HUES64 (cell line): ENCODE measurements around the gene NCK2.

Experiments
- H3K27ac ChIP-seq: 2 replicates; pipeline ENCODE4 v1.7.0; 2013; ENCODE audit warnings: low read depth, low read length, inconsistent platforms
- H3K27me3 ChIP-seq: 2 replicates; pipeline ENCODE4 v1.6.1; 2013; ENCODE audit warnings: mild to moderate bottlenecking, low read length; ENCODE audit not compliant: insufficient read depth
- H3K36me3 ChIP-seq: 2 replicates; pipeline ENCODE4 v1.6.1; 2013; ENCODE audit warnings: mild to moderate bottlenecking, low read length; ENCODE audit not compliant: insufficient read depth
- H3K4me1 ChIP-seq: 2 replicates; pipeline ENCODE4 v1.6.1; 2013; ENCODE audit warnings: mild to moderate bottlenecking, low read length, moderate library complexity; ENCODE audit not compliant: insufficient read depth
- H3K4me3 ChIP-seq: 2 replicates; pipeline ENCODE4 v1.5.1; 2013; ENCODE audit warnings: mild to moderate bottlenecking, low read length, moderate library complexity
- H3K9ac ChIP-seq: 2 replicates; pipeline ENCODE4 v1.6.1; 2013; ENCODE audit warnings: mild to moderate bottlenecking, low read depth, low read length
- H3K9me3 ChIP-seq: 2 replicates; pipeline ENCODE4 v1.6.1; 2013; ENCODE audit warnings: low read depth, low read length; ENCODE audit not compliant: insufficient read depth
- WGBS: fragments of 150-250, 120-280 bp; methylation state at CpG from one replicate; pipeline ENCODE4 v1.1.7; 2013; ENCODE audit warnings: missing lambda C conversion rate; 5-methylcytosine and 5-hydroxymethylcytosine counted together

Gene NCK2

GRCh38 chr2:105757433-105757832, 12.7 kb downstream of the NCK2 start:
- no peak overlapping the region for H3K27ac ChIP-seq
- H3K4me3 ChIP-seq: no peak overlapping the region
- H3K36me3 ChIP-seq: peaks cover under 1% of the 10 kb centered on the region; the same call in 1 of the 2 replicates
- H3K9ac ChIP-seq: no peak overlapping the region
- H3K9me3 ChIP-seq: no peaks in the 10 kb centered on the region
- no peaks in the 10 kb centered on the region for H3K27me3 ChIP-seq
- 92% methylated on average over 3 of the region's 4 CpGs for WGBS
- H3K4me1 ChIP-seq: peaks cover 47% of the 10 kb centered on the region

GRCh38 chr2:105760191-105760590, 15.5 kb downstream of the NCK2 start:
- no peak overlapping the region for H3K9ac ChIP-seq
- peaks cover 32% of the 10 kb centered on the region for H3K4me1 ChIP-seq
- no peak overlapping the region for H3K4me3 ChIP-seq
- no peaks in the 10 kb centered on the region for H3K9me3 ChIP-seq
- no peaks in the 10 kb centered on the region for H3K27me3 ChIP-seq
- no peak overlapping the region for H3K27ac ChIP-seq
- no peaks in the 10 kb centered on the region for H3K36me3 ChIP-seq
- WGBS: 68% methylated on average over 8 of the region's 8 CpGs

- H3K9me3 ChIP-seq: no peaks in the 10 kb centered on the region
- H3K4me1 ChIP-seq: peaks cover 27% of the 10 kb centered on the region
- H3K36me3 ChIP-seq: no peaks in the 10 kb centered on the region
- 95% methylated on average over 12 of the region's 12 CpGs for WGBS
- H3K9ac ChIP-seq: no peak overlapping the region
- no peak overlapping the region for H3K27ac ChIP-seq
- no peaks in the 10 kb centered on the region for H3K27me3 ChIP-seq
- no peak overlapping the region for H3K4me3 ChIP-seq
These were observed 16.1 kb downstream of the NCK2 start for GRCh38 chr2:105760639-105761337.

GRCh38 chr2:105761931-105762515, 17.3 kb downstream of the NCK2 start:
- Histone ChIP-seq H3K9ac (no peak overlapping the region), H3K9me3 (no peaks in the 10 kb centered on the region), H3K4me1 (peaks cover 18% of the 10 kb centered on the region), H3K27ac (peak overlapping the region; percentile 39), H3K4me3 (no peak overlapping the region), H3K27me3 (no peaks in the 10 kb centered on the region), H3K36me3 (no peaks in the 10 kb centered on the region)
- 37% methylated on average over 10 of the region's 11 CpGs for WGBS

- Histone ChIP-seq H3K27me3 (no peaks in the 10 kb centered on the region), H3K4me3 (no peak overlapping the region), H3K4me1 (peaks cover 18% of the 10 kb centered on the region), H3K27ac (no peak overlapping the region), H3K36me3 (no peaks in the 10 kb centered on the region), H3K9ac (no peak overlapping the region), H3K9me3 (no peaks in the 10 kb centered on the region)
- WGBS: 85% methylated on average over 10 of the region's 10 CpGs
These were observed 18.4 kb downstream of the NCK2 start for GRCh38 chr2:105763076-105763475.

- no peaks in the 10 kb centered on the region for H3K36me3 ChIP-seq
- peaks cover 21% of the 10 kb centered on the region for H3K4me1 ChIP-seq
- no peak overlapping the region for H3K27ac ChIP-seq
- 87% methylated on average over 9 of the region's 9 CpGs for WGBS
- H3K4me3 ChIP-seq: no peak overlapping the region
- no peak overlapping the region; the same call in 1 of the 2 replicates for H3K9ac ChIP-seq
- H3K9me3 ChIP-seq: no peaks in the 10 kb centered on the region
- no peaks in the 10 kb centered on the region for H3K27me3 ChIP-seq
These were observed 19.3 kb downstream of the NCK2 start for GRCh38 chr2:105764059-105764458.

- Histone ChIP-seq H3K4me3 (no peak overlapping the region), H3K9me3 (no peaks in the 10 kb centered on the region), H3K4me1 (peaks cover 26% of the 10 kb centered on the region), H3K9ac (no peak overlapping the region), H3K36me3 (no peaks in the 10 kb centered on the region), H3K27ac (no peak overlapping the region), H3K27me3 (no peaks in the 10 kb centered on the region)
- WGBS: 97% methylated on average over 9 of the region's 10 CpGs
These were observed 20.9 kb downstream of the NCK2 start for GRCh38 chr2:105765415-105766299.

GRCh38 chr2:105766300-105766866, 21.7 kb downstream of the NCK2 start:
- 88% methylated on average over 5 of the region's 7 CpGs for WGBS
- peaks cover 26% of the 10 kb centered on the region for H3K4me1 ChIP-seq
- no peak overlapping the region for H3K4me3 ChIP-seq
- H3K9ac ChIP-seq: no peak overlapping the region
- no peaks in the 10 kb centered on the region for H3K27me3 ChIP-seq
- no peak overlapping the region for H3K27ac ChIP-seq
- H3K36me3 ChIP-seq: no peaks in the 10 kb centered on the region
- H3K9me3 ChIP-seq: no peaks in the 10 kb centered on the region

GRCh38 chr2:105768176-105768575, 23.5 kb downstream of the NCK2 start:
- 87% methylated on average over 6 of the region's 6 CpGs for WGBS
- H3K4me3 ChIP-seq: no peak overlapping the region
- no peaks in the 10 kb centered on the region for H3K9me3 ChIP-seq
- no peaks in the 10 kb centered on the region for H3K27me3 ChIP-seq
- H3K36me3 ChIP-seq: no peaks in the 10 kb centered on the region
- H3K27ac ChIP-seq: no peak overlapping the region
- no peak overlapping the region for H3K9ac ChIP-seq
- peaks cover 24% of the 10 kb centered on the region for H3K4me1 ChIP-seq

GRCh38 chr2:105768961-105769452, 24.3 kb downstream of the NCK2 start:
- Histone ChIP-seq H3K9me3 (no peaks in the 10 kb centered on the region), H3K27ac (no peak overlapping the region), H3K9ac (no peak overlapping the region)

GRCh38 chr2:105769504-105769903, 24.8 kb downstream of the NCK2 start:
- Histone ChIP-seq H3K4me1 (peaks cover 24% of the 10 kb centered on the region), H3K9ac (no peak overlapping the region), H3K27me3 (no peaks in the 10 kb centered on the region), H3K36me3 (no peaks in the 10 kb centered on the region), H3K4me3 (no peak overlapping the region), H3K27ac (0 out of 2 replicates have a peak overlapping the region, but pooled peaks have one; percentile 17), H3K9me3 (no peaks in the 10 kb centered on the region)
- 87% methylated on average over 9 of the region's 9 CpGs for WGBS

More at GRCh38 chr2:105768961-105769452, 24.3 kb downstream of the NCK2 start:
- H3K36me3 ChIP-seq: no peaks in the 10 kb centered on the region
- peaks cover 24% of the 10 kb centered on the region for H3K4me1 ChIP-seq
- WGBS: 39% methylated on average over 5 of the region's 6 CpGs
- H3K4me3 ChIP-seq: no peak overlapping the region
- H3K27me3 ChIP-seq: no peaks in the 10 kb centered on the region
